GM19372 (cell line): ENCODE results near the gene PPP2R3B.
"Not testable (repeated sequence)": the region's sequence is repeated elsewhere in the genome, so short reads cannot be mapped to it uniquely, and the experiment has no call there.

Experiments
- ATAC-seq: cut with Tn5 transposase; IDR thresholded peaks from one replicate; pipeline ENCODE4 v1.9.1; 2021; ENCODE audit warnings: mild to moderate bottlenecking, low read depth, moderate library complexity; ENCODE audit not compliant: unreplicated experiment

Gene PPP2R3B

GRCh38 chrX:356385-357034 is 30.2 kb downstream of the PPP2R3B start:
- ATAC-seq, result no peak

DNA sequence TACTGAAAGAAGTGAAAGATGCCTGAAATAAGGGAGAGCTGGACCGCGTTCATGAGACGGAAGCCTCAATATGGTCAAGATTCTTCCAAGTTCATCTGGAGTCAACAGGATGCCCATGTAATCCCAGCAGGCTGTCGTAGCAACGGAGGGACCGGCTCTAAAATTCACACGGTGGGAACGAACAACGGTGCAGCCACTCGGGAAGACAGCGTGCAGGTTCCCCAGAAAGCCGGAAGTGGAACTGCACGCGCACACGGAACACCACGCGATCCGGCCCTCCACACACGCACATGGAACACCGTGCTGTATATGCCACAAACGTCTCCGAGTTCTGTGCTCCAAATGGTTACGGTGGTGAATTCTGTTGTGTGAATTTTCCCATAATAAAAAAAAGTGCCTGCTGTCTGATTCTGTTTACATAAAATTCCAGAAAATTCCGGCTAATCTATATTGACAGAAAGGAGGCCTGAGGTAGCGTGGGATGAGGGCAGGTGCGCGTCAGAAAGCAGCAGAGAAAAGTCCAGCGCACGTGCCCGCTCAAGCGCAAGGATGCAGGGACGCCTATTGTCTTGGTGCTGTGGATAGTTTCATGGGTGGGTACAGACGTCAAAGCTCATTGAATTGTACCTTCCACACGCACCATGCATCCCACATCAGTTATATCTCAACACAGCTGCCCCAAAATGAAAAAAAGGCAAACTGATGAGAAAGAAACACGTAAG is 31.2 kb downstream of the PPP2R3B start:
- no peak for ATAC-seq

- no peak for ATAC-seq
Observed at GRCh38 chrX:353566-354535, 32.9 kb downstream of the PPP2R3B start.

DNA sequence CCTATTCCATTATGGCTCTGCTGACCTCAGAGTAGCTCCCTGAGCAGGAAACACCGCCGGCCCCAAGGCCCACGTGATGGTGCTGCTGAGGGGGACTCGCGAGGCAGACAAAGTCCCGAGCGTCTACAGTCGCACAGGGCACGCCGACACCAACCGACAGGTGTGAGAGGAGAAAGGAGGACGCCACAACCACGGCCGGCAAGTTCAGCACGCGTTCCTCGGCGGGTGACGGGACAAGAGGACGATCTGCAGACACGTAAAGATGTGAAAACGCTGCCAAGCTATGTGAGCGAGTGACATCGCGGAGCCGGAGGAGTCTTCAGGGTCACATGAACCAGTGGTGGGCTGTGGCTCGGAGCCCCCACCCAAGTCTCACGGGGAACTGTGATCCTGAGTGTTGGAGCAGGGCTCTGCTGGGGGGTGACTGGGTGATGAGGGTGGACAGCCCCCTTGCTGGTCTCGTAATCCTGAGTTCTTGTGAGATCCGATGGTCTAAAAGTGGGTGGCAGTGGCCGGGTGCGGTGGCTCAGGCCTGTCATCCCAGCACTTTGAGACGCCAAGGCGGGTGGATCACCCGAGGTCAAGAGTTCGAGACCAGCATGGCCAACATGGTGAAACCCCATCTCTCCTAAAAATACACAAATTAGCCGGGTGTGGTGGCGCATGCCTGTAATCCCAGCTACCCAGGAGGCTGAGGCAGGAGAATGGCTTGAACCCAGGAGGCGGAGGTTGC is 34.0 kb downstream of the PPP2R3B start:
- ATAC-seq, result no peak

- ATAC-seq, result no peak
Observed at GRCh38 chrX:352181-352580, 34.5 kb downstream of the PPP2R3B start.

DNA sequence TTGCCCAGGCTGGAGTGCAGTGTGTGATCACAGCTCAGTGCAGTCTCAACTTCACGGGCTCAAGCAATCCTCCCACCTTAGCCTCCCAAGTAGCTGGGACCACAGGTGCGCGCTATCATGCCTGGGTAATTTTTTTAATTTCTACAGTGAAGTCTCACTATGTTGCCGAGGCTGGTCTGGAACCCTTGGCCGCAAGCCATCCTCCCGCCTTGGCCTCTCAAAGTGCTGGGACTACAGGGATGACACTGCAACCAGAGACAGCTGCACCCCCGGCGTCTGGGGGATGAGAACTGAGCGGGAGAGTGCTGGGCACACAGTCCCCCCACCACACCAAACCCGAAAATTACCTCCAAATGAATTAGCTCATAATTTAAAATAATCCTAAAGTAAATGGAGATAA is 35.0 kb downstream of the PPP2R3B start:
- ATAC-seq, result no peak

- not testable (repeated sequence) for ATAC-seq
Observed at GRCh38 chrX:351324-351641, 35.4 kb downstream of the PPP2R3B start.

DNA sequence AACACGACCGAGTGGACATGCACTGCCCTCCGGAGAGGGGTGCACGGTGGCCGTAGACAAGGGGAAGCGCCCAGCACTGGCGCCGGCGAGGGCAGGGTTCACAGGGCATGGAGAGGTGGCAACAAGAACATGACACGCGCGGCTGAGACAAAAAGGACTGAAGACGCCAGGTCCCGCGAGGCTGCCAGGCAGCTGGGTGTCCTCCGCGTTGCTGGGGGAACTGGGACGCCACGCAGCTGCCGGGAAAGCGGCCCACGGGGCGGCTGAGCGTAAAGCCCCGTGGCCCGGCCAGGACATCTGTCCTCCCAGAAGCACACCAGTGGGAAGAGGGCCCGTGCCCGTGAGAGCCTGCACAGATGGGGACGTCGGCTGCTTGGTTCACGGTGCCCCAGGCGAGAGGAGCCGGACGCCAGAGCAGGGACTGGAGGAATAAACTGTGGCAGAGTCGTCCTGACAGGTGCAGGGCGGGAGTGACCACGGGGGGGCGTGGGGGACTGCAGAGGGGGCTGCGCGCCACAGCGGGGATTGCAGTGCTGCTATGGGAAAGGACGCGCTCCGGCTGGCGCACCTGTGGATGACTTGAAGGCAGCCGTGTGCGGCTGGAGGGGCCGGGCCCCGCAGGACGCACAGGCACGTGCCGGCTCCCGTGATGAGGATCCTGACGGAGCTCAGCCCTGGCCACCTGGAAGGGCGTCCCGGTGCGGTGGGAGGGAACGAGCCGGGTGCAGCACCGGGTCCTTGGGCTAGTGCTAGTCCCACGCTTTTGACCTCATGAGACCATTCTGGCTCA is 36.0 kb downstream of the PPP2R3B start:
- ATAC-seq, result no peak

DNA sequence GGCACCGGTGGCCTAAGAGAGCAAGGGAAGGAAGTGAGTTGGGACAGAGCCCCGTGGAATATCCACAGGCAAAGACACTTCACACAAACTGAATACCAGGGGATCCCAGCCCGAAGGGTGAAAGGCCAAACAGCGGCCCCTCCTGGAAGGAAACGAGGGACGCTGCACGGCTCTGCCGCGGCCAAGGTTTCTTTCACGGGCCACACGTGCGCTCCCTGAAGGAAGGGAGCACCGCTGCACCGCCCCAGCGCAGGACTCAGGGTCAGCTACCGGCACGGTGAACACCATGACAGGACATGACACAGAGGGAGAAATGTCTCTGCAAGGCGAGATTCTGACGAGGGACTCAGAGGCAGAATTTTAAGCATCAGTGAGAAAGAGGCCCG is 36.6 kb downstream of the PPP2R3B start:
- no peak for ATAC-seq

- ATAC-seq, result no peak
Observed at GRCh38 chrX:349702-350101, 37.0 kb downstream of the PPP2R3B start.

GRCh38 chrX:349196-349595 is 37.5 kb downstream of the PPP2R3B start:
- no peak for ATAC-seq

DNA sequence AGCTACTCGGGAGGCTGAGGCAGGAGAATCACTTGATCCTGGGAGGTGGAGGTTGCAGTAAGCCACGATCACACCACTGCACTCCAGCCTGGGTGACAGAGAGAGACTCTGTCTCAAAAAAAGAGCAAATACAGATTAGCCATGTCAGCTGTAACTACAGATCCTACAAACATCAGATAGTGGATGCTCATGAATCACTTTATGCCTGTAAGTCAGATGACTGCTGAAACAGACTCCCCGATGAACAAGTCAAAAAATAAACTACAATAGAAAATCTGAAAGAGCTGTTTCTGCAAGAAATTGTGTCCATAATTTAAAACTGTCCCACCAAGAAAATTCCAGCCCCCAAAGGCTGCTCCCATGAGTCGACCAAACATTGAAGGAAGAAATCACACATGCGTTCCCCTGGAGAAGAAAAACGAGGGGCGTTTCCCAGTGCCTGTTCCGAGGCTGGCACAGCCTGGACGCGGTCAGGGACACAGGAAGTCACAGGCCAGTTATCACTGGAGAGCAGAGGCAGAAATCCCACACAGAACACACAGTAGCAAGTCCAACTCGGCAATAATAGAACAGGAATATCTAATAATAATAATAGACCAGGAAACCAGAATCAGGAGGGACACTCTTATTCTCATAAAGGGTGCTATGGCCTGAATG is 38.1 kb downstream of the PPP2R3B start:
- no peak for ATAC-seq

DNA sequence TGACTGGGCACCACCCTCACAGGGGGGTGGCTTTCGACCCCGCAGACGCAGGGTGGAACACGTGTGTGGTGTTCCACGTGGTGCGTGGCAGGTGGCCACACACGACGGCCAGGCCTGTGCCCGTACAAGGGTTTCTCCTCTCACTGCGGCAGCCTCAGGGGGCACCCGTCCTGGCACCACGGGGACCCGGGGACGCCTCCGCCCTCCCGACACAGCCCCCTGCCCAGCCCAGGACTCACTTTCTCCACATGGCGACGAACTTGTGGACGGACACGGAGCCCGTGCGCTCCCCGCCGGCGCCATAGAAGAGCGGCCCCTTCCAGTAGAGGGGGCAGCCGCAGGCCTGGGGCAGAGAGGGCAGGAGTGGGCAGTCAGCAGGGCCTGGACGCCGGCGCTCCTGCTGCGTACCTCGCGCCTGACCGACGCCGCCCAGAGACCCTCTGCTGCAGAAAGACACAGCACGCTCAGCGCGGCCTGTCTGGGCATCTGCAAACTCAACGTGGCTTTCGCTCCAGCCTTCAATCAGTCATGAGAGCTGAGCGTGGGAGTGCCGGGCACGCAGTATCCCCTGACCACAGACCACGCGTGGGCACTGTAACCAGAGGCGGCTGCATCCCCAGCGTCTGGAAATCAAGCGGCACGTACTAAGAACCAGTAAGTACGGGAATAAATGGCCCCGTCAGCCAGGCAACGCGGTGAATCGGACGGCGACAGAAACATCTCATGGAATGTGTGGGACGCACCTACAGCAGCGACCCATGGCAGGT is 39.2 kb downstream of the PPP2R3B start:
- ATAC-seq, result no peak

GRCh38 chrX:346034-346813 is 40.5 kb downstream of the PPP2R3B start:
- ATAC-seq, result no peak

- no peak for ATAC-seq
Observed at GRCh38 chrX:345020-345925, 41.4 kb downstream of the PPP2R3B start.

DNA sequence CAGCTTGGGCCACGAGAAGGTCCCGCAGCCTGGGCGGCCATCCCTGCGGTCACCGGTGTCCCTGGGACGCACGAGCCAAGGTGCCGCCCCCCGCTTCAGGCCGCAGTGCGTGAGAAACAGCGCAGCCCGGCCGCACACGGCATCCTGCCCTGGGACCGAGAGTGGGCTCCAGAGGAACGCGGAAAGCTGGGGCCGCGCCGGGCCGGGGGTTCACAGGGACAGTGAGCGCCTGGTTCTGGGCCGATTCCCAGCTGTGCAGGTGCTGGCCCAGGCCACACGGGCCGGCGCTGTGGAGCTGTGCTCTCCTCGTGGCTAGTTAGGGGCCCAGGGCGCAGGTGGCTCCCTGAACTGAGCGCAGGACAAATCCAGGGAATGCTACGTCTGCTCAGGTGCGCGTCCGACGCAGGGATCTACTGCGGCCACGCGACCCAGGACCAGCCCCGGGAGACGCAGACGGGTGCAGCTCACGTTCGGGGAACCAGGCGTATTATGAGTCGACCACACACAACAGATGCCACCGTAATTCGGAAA is 42.3 kb downstream of the PPP2R3B start:
- no peak for ATAC-seq
